HG03097 (cell line): ENCODE data around the gene FAM162B.
"Not testable (repeated sequence)": the region's sequence is repeated elsewhere in the genome, so short reads cannot be mapped to it uniquely, and the experiment has no call there.

Experiments used
- ATAC-seq: cut with Tn5 transposase; IDR thresholded peaks from one replicate; pipeline ENCODE4 v1.9.1; 2021; ENCODE audit not compliant: unreplicated experiment, low FRiP score

The FAM162B gene

DNA sequence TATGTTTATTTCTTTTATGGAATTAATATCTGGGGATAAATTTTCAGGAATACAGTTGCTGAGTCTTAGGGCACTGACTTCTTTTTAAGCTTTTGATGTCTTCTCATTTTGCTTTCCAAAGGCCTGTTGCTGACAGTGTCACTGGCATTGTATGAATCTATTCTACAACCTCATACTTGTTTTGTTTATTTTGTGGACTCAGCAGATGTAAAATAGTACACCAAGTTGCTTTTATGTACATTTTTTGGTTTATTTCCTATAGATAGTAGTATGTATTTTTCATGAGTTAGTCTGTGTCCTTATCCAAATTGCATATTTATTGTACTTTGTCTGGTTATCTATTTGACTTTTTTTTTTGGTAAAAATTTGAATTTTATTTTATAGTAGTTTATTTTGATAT lies 35.0 kb downstream of the FAM162B start:
- no peak for ATAC-seq

- ATAC-seq = no peak
Observed at GRCh38 chr6:116726947-116727346, 38.6 kb downstream of the FAM162B start.

DNA sequence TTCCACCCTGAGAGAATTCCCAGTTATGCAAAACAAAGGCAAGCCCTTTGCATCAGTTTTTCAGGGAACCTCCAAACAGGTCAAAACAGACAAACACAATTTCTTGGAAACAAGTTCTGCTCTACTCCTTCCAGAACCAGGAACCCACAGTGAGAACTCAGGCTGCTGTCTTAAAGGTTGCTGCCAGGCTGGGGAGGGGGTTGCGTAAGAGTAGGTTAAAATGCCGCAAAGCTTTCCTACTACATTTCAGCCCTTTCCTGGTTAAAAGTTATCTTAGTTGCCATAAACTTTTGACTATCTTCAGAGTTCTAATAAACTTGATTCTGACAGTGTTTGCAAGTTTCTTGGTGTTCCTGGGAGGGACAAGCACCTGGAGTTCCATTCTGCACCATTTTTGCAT lies 50.8 kb downstream of the FAM162B start:
- ATAC-seq = no peak

DNA sequence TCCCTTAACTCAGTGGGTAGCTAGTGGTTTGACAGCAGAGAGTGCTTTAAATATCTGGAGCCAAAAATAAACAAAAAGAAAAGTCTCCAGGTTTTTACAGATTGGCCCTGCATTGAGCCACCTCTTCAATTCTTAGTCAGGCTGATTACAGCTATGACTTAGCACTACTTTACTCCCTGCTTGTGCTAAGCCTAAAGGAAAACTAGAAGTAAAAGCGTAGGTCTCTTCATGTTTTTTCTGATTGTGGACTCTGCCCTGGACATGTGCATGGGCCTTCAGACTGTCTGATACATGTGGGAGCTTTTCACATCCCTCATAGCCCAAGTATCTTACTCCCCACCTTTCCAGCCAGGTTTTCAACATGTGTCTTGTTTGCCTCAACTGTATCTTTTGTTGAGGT lies 51.2 kb downstream of the FAM162B start:
- no peak for ATAC-seq

DNA sequence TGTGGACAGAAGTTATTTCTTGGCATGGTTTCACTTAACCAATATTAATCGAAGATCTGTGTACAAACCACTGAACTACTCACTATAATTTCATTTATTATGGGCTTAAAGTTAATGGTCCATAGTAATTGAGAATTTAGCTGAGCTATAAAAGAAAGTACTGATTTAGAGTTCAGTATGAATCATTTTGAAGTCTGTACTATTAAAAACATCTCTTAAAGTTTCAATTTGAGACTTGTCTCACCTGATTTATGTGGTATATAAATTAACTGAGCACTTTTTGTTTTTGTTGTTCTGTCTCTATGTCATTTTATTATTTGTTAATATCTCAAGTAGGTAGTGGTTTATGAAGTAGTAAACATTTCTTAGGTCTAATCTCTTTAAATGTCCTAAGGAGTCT lies 59.6 kb downstream of the FAM162B start:
- ATAC-seq = no peak

DNA sequence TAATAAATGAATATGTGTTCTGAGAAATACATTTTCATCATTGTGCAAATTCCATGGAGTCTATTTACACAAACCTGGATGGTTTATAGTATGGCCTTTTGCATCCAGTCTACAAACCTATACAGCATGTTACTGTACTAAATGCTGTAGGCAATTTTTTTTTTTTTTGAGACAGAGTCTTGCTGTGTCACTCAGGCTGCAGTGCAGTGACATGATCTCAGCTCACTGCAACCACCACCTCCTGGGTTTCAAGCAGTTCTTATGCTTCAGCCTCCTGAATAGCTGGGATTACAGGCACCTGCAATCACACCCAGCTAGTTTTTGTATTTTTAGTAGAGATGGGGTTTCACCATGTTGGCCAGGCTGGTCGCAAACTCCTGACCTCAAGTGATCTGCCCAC lies 61.6 kb downstream of the FAM162B start:
- not testable (repeated sequence) for ATAC-seq
